GM13976 (cell line): ENCODE data around the gene POR.
"Not testable (repeated sequence)": the region's sequence is repeated elsewhere in the genome, so short reads cannot be mapped to it uniquely, and the experiment has no call there.

Source experiments
- DNase-seq: peaks from one replicate; pipeline ENCODE4 v3.0.0; 2012; ENCODE audit warnings: low spot score
- CTCF ChIP-seq: IDR thresholded peaks from 2 replicates; pipeline ENCODE4 v1.5.1; 2012; ENCODE audit warnings: borderline replicate concordance, mild to moderate bottlenecking; ENCODE audit not compliant: insufficient read depth; ENCODE audit errors: extremely low read depth, missing control alignments, control extremely low read depth
- in situ Hi-C: fragments of 300-500 bp; cut with MboI; formaldehyde crosslinking; loops from one replicate; pipeline ENCODE4 v1.12.0; 2022; ENCODE audit warnings: low sequenced_read_pairs, mixed read lengths, inconsistent platforms; ENCODE audit not compliant: unreplicated experiment

POR gene

DNA sequence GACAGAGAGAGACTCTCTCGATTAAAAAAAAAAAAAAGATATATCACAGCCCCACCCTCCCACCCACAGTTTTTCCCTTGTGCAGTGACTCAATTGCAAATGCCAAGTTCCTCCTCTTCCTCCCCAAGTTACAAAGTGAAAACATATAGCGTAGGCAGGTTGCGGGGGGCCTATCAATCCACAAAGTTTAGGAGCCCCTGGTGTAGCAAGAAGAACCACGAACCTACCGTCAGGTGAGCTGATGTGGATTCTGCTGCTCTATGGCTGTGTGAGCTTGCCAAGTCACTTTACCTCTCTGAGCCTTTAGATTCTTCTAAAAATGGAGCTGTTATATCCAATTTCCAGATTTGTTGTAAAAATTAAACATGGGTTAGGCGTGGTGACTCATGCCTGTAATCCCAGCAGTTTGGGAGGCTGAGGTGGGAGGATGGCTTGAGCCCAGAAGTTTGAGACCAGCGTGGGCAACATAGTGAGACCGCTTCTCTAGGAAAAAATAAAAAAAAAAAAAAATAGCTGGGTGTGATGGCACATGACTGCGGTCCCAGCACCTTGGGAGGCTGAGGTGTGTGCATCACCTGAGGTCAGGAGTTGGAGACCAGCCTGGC, 44.3 kb upstream of the POR start:
- in situ Hi-C loops: loop anchor here (10.0 kb wide), 1 partner anchor 144 kb away; no protein-coding TSS in a partner anchor
- DNase-seq: no peak
- no peak for TF ChIP-seq CTCF

- TF ChIP-seq CTCF: no peak
- no peak for DNase-seq
- in situ Hi-C loops: loop anchor here (10.0 kb wide), 1 partner anchor 143 kb away; no protein-coding TSS in a partner anchor
These were observed 42.7 kb upstream of the POR start for GRCh38 chr7:75872073-75872782.

- DNase-seq: not testable (repeated sequence)
- in situ Hi-C loops: loop anchor here (10.0 kb wide), 1 partner anchor 141 kb away; no protein-coding TSS in a partner anchor
These were observed 40.8 kb upstream of the POR start for GRCh38 chr7:75874180-75874579.

GRCh38 chr7:75875113-75876080, 39.6 kb upstream of the POR start:
- TF ChIP-seq CTCF: no peak
- no peak for DNase-seq
- in situ Hi-C loops: loop anchor here (10.0 kb wide), 1 partner anchor 139 kb away; no protein-coding TSS in a partner anchor

GRCh38 chr7:75876126-75876881, 38.7 kb upstream of the POR start:
- in situ Hi-C loops: loop anchor here (10.0 kb wide), 1 partner anchor 138 kb away; no protein-coding TSS in a partner anchor
- TF ChIP-seq CTCF: no peak

GRCh38 chr7:75878312-75878768, 36.6 kb upstream of the POR start:
- in situ Hi-C loops: loop anchor here (10.0 kb wide), 1 partner anchor 136 kb away; no protein-coding TSS in a partner anchor
- no peak for TF ChIP-seq CTCF
- DNase-seq: no peak

More at GRCh38 chr7:75876126-75876881, 38.7 kb upstream of the POR start:
- DNase-seq: no peak
